Lower leg skin (tissue), 4 donors: ENCODE results near the gene BCAR1. TPM values are rescaled to one million over a fixed set of nuclear protein-coding genes. Genes with fewer than 3 reads are reported as not detected.
A peak's percentile ranks its signal among the peaks of the same experiment; 100 is the strongest.

Experiments used
- DNase-seq, 2 donors: peaks; one replicate each; pipeline ENCODE4 v3.0.0-alpha.2; 2019; ENCODE audit warnings: low spot score in 2 of 2
- H3K4me3 ChIP-seq: fragments of 200-600 bp; sonication (generic); 2 replicates; pipeline ENCODE4 v1.5.1; 2017; ENCODE audit warnings: mild to moderate bottlenecking, low read depth; ENCODE audit not compliant: poor library complexity, severe bottlenecking
- POLR2A ChIP-seq, 2 donors: fragments of 450-650 bp; IDR thresholded peaks; one replicate each; pipeline ENCODE4 v1.6.1; 2016 to 2017; ENCODE audit warnings: antibody characterized with exemption in 2 of 2, mild to moderate bottlenecking in 1 of 2, moderate library complexity in 1 of 2
- WGBS, 2 donors: methylation state at CpG; one replicate each; pipeline ENCODE4 v1.1.5; 2018; 5-methylcytosine and 5-hydroxymethylcytosine counted together
- intact Hi-C: fragments of 100-400 bp; cut with DNase I; formaldehyde crosslinking; loops from one replicate; pipeline ENCODE4 v1.15.0; 2023; ENCODE audit warnings: low total_unique reads
- total RNA-seq, 4 donors: library from RNA; depleted of rRNA; stranded (reverse); fragments of >200 nt; gene quantifications; one replicate each; pipeline ENCODE4 v1.1.0, GENCODE V29; 2016
- TF ChIP-seq, protein P1 (sequence below), 3 donors: fragments of 450-650 bp; IDR thresholded peaks; one replicate each; pipeline ENCODE4 v1.5.1; 2016; ENCODE audit warnings: antibody characterized with exemption in 3 of 3, mild to moderate bottlenecking in 3 of 3, moderate library complexity in 2 of 3

Gene BCAR1
- total RNA-seq, 4 donors from 2014 or later, result 16.4 to 38.1 (median 28.8) TPM

- TF ChIP-seq POLR2A (IDR thresholded peaks at IDR 0.05), result no peak
- TF ChIP-seq, protein P1, sequence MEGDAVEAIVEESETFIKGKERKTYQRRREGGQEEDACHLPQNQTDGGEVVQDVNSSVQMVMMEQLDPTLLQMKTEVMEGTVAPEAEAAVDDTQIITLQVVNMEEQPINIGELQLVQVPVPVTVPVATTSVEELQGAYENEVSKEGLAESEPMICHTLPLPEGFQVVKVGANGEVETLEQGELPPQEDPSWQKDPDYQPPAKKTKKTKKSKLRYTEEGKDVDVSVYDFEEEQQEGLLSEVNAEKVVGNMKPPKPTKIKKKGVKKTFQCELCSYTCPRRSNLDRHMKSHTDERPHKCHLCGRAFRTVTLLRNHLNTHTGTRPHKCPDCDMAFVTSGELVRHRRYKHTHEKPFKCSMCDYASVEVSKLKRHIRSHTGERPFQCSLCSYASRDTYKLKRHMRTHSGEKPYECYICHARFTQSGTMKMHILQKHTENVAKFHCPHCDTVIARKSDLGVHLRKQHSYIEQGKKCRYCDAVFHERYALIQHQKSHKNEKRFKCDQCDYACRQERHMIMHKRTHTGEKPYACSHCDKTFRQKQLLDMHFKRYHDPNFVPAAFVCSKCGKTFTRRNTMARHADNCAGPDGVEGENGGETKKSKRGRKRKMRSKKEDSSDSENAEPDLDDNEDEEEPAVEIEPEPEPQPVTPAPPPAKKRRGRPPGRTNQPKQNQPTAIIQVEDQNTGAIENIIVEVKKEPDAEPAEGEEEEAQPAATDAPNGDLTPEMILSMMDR (IDR thresholded peaks at IDR 0.05), result no peak
- peak in 1 of 2 donors; percentile 62 for DNase-seq
- intact Hi-C loops, result loop anchor here (10.0 kb wide), 1 partner anchor 575 kb away; no protein-coding TSS in a partner anchor
- WGBS, 2 donors, result 81 to 88% methylated on average over 8 of the region's 8 CpGs
- no peak overlapping the region for H3K4me3 ChIP-seq
Observed at GRCh38 chr16:75189638-75190245, 61.7 kb downstream of the BCAR1 start.

GRCh38 chr16:75188832-75189477 is 62.5 kb downstream of the BCAR1 start:
- no peak overlapping the region for H3K4me3 ChIP-seq
- intact Hi-C loops, result no loop called here
- no peak for TF ChIP-seq POLR2A (IDR thresholded peaks at IDR 0.05)
- TF ChIP-seq, protein P1 (IDR thresholded peaks at IDR 0.05), result no peak
- WGBS, 2 donors, result 73 to 80% methylated on average over 14 of the region's 14 CpGs
- DNase-seq, result peak in 1 of 2 donors; percentile 64

DNA sequence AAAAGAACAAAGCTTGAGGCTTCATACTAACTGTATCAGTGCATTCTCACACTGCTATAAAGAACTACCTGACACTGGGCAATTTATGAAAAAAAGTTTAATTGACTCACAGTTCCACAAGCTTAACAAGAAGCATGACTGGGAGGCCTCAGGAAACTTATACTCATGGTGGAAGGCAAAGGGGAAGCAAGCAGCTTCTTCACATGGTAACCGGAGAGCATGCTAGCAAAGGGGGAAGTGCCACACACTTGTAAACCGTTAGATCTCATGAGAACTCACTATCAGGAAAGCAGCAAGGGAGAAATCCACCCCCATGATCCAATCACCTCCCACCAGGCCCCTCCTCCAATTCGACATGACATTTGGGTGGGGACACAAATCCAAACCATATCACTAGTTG is 69.8 kb downstream of the BCAR1 start:
- TF ChIP-seq POLR2A (IDR thresholded peaks at IDR 0.05), result no peak
- intact Hi-C loops, result no loop called here
- WGBS, 2 donors, result 39 to 45% methylated on average over 3 of the region's 3 CpGs

GRCh38 chr16:75179208-75179607 is 72.2 kb downstream of the BCAR1 start:
- no peak for DNase-seq
- 90 to 97% methylated on average over 6 of the region's 6 CpGs for WGBS, 2 donors
- TF ChIP-seq POLR2A (IDR thresholded peaks at IDR 0.05), result no peak
- TF ChIP-seq, protein P1 (IDR thresholded peaks at IDR 0.05), result no peak
- no peak overlapping the region for H3K4me3 ChIP-seq
- intact Hi-C loops, result no loop called here

More for the DNA sequence above, 69.8 kb downstream of the BCAR1 start:
- H3K4me3 ChIP-seq, result no peak overlapping the region
- DNase-seq, result no peak

Other genes with a start within 250 kb of the BCAR1 start
- 10 to 100 TPM in 2 of 4 donors, 1 to 10 TPM in 2; 5.9 to 21.9 (median 8.9) TPM for gene LDHD, start 134.8 kb downstream of the BCAR1 start, total RNA-seq
- 1 to 10 TPM; 4.8 to 8.7 (median 6.5) TPM for gene ZFP1, start 103.1 kb downstream of the BCAR1 start, total RNA-seq
- gene CTRB2, start 44.5 kb downstream of the BCAR1 start, total RNA-seq, result 1 to 10 TPM in 1 of 4 donors, not detected in 3; 1.9 TPM
- gene CTRB1, start 32.6 kb downstream of the BCAR1 start, total RNA-seq, result 1 to 10 TPM in 1 of 4 donors, not detected in 3; 1.0 TPM
- gene CFDP1, start 181.9 kb upstream of the BCAR1 start, total RNA-seq, result 10 to 100 TPM; 43.1 to 52.3 (median 49.5) TPM
- gene TMEM170A, start 213.1 kb upstream of the BCAR1 start, total RNA-seq, result 10 to 100 TPM; 13.6 to 15.7 (median 15.0) TPM
- gene CHST6, start 243.8 kb upstream of the BCAR1 start, total RNA-seq, result under 1 TPM in 3 of 4 donors, not detected in 1; 0.11 to 0.56 (median 0.16) TPM